ENCODE data around the gene ITGBL1.

DNA sequence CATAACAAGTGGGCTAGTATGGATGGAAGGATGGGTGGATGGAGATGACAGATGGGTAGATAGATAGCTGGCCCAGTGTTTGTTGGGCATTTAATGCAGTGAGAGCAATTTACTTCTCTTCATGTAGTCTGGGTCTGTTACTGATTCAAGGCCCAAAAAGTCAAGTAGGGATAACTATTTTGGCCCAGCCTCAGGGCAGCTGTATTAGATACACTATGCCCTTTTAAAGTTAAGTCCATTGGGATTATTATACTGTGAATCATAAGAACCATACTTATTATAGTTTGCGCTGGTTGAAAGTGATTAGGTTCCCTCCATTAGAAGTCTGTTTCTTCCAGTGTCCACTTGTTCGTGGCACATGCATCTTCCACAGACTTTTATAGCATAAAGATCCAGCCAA is 4.7 kb downstream of the ITGBL1 start:
- TF ChIP-seq EZH2 (IDR thresholded peaks at IDR 0.05; ENCODE audit: borderline replicate concordance, low read length) = no peak
- TF ChIP-seq, protein P1, sequence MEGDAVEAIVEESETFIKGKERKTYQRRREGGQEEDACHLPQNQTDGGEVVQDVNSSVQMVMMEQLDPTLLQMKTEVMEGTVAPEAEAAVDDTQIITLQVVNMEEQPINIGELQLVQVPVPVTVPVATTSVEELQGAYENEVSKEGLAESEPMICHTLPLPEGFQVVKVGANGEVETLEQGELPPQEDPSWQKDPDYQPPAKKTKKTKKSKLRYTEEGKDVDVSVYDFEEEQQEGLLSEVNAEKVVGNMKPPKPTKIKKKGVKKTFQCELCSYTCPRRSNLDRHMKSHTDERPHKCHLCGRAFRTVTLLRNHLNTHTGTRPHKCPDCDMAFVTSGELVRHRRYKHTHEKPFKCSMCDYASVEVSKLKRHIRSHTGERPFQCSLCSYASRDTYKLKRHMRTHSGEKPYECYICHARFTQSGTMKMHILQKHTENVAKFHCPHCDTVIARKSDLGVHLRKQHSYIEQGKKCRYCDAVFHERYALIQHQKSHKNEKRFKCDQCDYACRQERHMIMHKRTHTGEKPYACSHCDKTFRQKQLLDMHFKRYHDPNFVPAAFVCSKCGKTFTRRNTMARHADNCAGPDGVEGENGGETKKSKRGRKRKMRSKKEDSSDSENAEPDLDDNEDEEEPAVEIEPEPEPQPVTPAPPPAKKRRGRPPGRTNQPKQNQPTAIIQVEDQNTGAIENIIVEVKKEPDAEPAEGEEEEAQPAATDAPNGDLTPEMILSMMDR (IDR thresholded peaks at IDR 0.05; ENCODE audit: low read length) = no peak
